ENCODE results near the gene XDH. TPM values are rescaled to one million over a fixed set of nuclear protein-coding genes. Genes with fewer than 3 reads are reported as not detected.

XDH gene
- total RNA-seq, 1 experiment from 2014 or later: 0.08 TPM

GRCh38 chr2:31413862-31414550 is 536 bp downstream of the XDH start:
- Histone ChIP-seq H3K4me1 (ENCODE audit: control insufficient read depth, insufficient read depth, low read length) (no peaks in the 10 kb centered on the region), H3K9me3 (ENCODE audit: control insufficient read depth, insufficient read depth, low read depth, low read length) (peaks cover 1% of the 10 kb centered on the region; the same call in 1 of the 2 replicates), H3K27me3 (ENCODE audit: control insufficient read depth, insufficient read depth, low read length) (no peaks in the 10 kb centered on the region), H3K27ac (ENCODE audit: low read length) (no peak overlapping the region), H3K4me3 (ENCODE audit: low read depth in 2 of 2, low read length in 2 of 2) (no peak overlapping the region), H3K36me3 (ENCODE audit: control insufficient read depth, insufficient read depth, low read length) (no peaks in the 10 kb centered on the region)
- TF ChIP-seq REST (IDR thresholded peaks at IDR 0.05; ENCODE audit: insufficient read depth in 1 of 2, low read depth in 2 of 2, low read length in 1 of 2) (no peak), CTCF (IDR thresholded peaks at IDR 0.05) (peak; percentile 64)
- no peak for DNase-seq (ENCODE audit: low read depth, low spot score)
- no TSS peak for BruUV-seq (replicated peaks)
- POLR2A ChIA-PET: no interaction called here
- in situ Hi-C loops (cut with HindIII; ENCODE audit: low pct_unique_long_range_greater_than_20kb, low sequenced_read_pairs) (no loop called here), intact Hi-C loops (cut with micrococcal nuclease; ENCODE audit: unreplicated experiment) (loop anchor here (5.0 kb wide), 1 partner anchor 108 kb away; no protein-coding TSS in a partner anchor)
- no peak for ATAC-seq
- CTCF ChIA-PET: no interaction called here

- intact Hi-C loops (cut with micrococcal nuclease; ENCODE audit: unreplicated experiment) (loop anchor here (5.0 kb wide), 1 partner anchor 109 kb away; no protein-coding TSS in a partner anchor), in situ Hi-C loops (cut with HindIII; ENCODE audit: low pct_unique_long_range_greater_than_20kb, low sequenced_read_pairs) (no loop called here)
- CTCF ChIA-PET: no interaction called here
These were observed 1.5 kb downstream of the XDH start for GRCh38 chr2:31413025-31413424.

More at GRCh38 chr2:31413025-31413424, 1.5 kb downstream of the XDH start:
- POLR2A ChIA-PET: no interaction called here
- TF ChIP-seq CTCF (IDR thresholded peaks at IDR 0.05): no peak
- no peak for TF ChIP-seq TCF7L2 (IDR thresholded peaks at IDR 0.05; ENCODE audit: low read depth, low read length)
- no peak for TF ChIP-seq POLR2AphosphoS5 (IDR thresholded peaks at IDR 0.05; ENCODE audit: low read depth, low read length)
- TF ChIP-seq REST (IDR thresholded peaks at IDR 0.05; ENCODE audit: insufficient read depth in 1 of 2, low read depth in 2 of 2, low read length in 1 of 2): no peak
- TF ChIP-seq SIN3A (IDR thresholded peaks at IDR 0.05; ENCODE audit: borderline replicate concordance, insufficient read depth, low read depth, low read length): no peak
- BruUV-seq (replicated peaks): no TSS peak
- no peak overlapping the region for H3K4me3 ChIP-seq (ENCODE audit: low read depth in 2 of 2, low read length in 2 of 2)
- DNase-seq (ENCODE audit: low read depth, low spot score) (no peak), ATAC-seq (no peak)
- no peaks in the 10 kb centered on the region for H3K36me3 ChIP-seq (ENCODE audit: control insufficient read depth, insufficient read depth, low read length)
- H3K4me1 ChIP-seq (ENCODE audit: control insufficient read depth, insufficient read depth, low read length): no peaks in the 10 kb centered on the region
- H3K9me3 ChIP-seq (ENCODE audit: control insufficient read depth, insufficient read depth, low read depth, low read length): no peaks in the 10 kb centered on the region
- no peak overlapping the region for H3K27ac ChIP-seq (ENCODE audit: low read length)
- no peaks in the 10 kb centered on the region for H3K27me3 ChIP-seq (ENCODE audit: control insufficient read depth, insufficient read depth, low read length)

Data from Panc1 (cell line).